Loucy (cell line): ENCODE results near the gene KBTBD2.

Experiments
- CTCF ChIP-seq: fragments of 200-600 bp; sonication (generic); conservative IDR thresholded peaks from 2 replicates; pipeline ENCODE4 v1.5.1; 2014; ENCODE audit warnings: mild to moderate bottlenecking, antibody characterized with exemption, low read length
- EZH2phosphoT487 ChIP-seq: fragments of 200-600 bp; IDR thresholded peaks from 2 replicates; pipeline ENCODE4 v1.6.1; 2018; ENCODE audit warnings: antibody characterized with exemption, mild to moderate bottlenecking, moderate library complexity, borderline replicate concordance

- no peak for TF ChIP-seq EZH2phosphoT487
- no peak for TF ChIP-seq CTCF
Measured at GRCh38 chr7:32901629-32902028, 10.1 kb upstream of the KBTBD2 start.
